HepG2 (cell line): ENCODE data around the gene UGT1A7. TPM values are rescaled to one million over a fixed set of nuclear protein-coding genes. Genes with fewer than 3 reads are reported as not detected.

ENCODE experiments used
- ATAC-seq: fragments of 200-7000 bp; cut with Tn5 transposase; 3 replicates; pipeline ENCODE4 v1.9.1; 2020; ENCODE audit warnings: mild to moderate bottlenecking, moderate library complexity
- BruUV-seq: library from RNA; stranded (reverse); fragments of 400-500 nt; replicated peaks from 2 replicates; lab custom pipeline; 2021; lab: Mats Ljungman, UMichigan
- CTCF ChIA-PET: fragments of 300-600 bp; formaldehyde crosslinking; extraction: SDS; loops from one replicate; lab custom pipeline; 2021; ENCODE audit warnings: low total read pairs, inconsistent platforms, low intra/inter-chr PET ratio; lab: Yijun Ruan, JAX
- POLR2A ChIA-PET: fragments of 350-600 bp; sonication (Branson Sonifier 250); formaldehyde crosslinking; loops from one replicate; lab custom pipeline; 2020; ENCODE audit warnings: antibody characterized with exemption, inconsistent platforms; lab: Yijun Ruan, JAX
- DNase-seq: peaks from one replicate; pipeline ENCODE4 v3.0.0-alpha.2; 2015; ENCODE audit warnings: low spot score
- FAIRE-seq: peaks from 3 replicates; lab custom pipeline; 2011; peaks lifted over from hg19 to GRCh38; lab: Jason Lieb, UNC
- H2AFZ ChIP-seq: one replicate; pipeline ENCODE4 v1.6.1; 2011; ENCODE audit warnings: low read length, inconsistent platforms
- H3K27ac ChIP-seq: fragments of 300-600 bp; 3 replicates; pipeline ENCODE4 v1.8.0; 2011; ENCODE audit warnings: mixed run types, mild to moderate bottlenecking, mixed read lengths, low read length, inconsistent platforms; ENCODE audit not compliant: insufficient read depth; ENCODE audit errors: extremely low read length
- H3K27me3 ChIP-seq, 2 experiments: fragments of 200-600 bp in 1 of 2; 2 replicates in 1 of 2; 3 replicates in 1 of 2; pipeline versions ENCODE4 v1.6.0 to v1.8.0; 2011; ENCODE audit warnings: low read length in 2 of 2, mild to moderate bottlenecking in 2 of 2, moderate library complexity in 2 of 2, inconsistent platforms in 1 of 2; ENCODE audit not compliant: insufficient read depth in 2 of 2, control insufficient read depth in 1 of 2
- H3K36me3 ChIP-seq, 2 experiments: fragments of 200-600 bp in 1 of 2; replicated peaks in 1 of 2; 2 replicates in 1 of 2; 3 replicates in 1 of 2; pipeline versions ENCODE4 v1.5.1 to v1.8.0; 2011; ENCODE audit warnings: low read length in 2 of 2, inconsistent platforms in 1 of 2; ENCODE audit not compliant: insufficient read depth in 2 of 2, control insufficient read depth in 1 of 2
- H3K4me1 ChIP-seq: 2 replicates; pipeline ENCODE4 v1.5.1; 2012; ENCODE audit warnings: low read length, inconsistent platforms; ENCODE audit not compliant: insufficient read depth
- H3K4me2 ChIP-seq: 2 replicates; pipeline ENCODE4 v1.6.0; 2011; ENCODE audit warnings: low read depth, low read length, inconsistent platforms
- H3K4me3 ChIP-seq, 3 experiments: fragments of 200-600 bp in 1 of 3; sonication (generic), shearing (Covaris generic) in 1 of 3; replicated peaks in 1 of 3; 2 replicates each; pipeline ENCODE4 v1.5.1; 2011 to 2016; ENCODE audit warnings: low read length in 3 of 3, inconsistent platforms in 2 of 3, low read depth in 2 of 3, mild to moderate bottlenecking in 2 of 3, control low read depth in 1 of 3, mixed read lengths in 1 of 3; ENCODE audit not compliant: insufficient read depth in 1 of 3
- H3K79me2 ChIP-seq: one replicate; pipeline ENCODE4 v1.6.1; 2011; ENCODE audit warnings: low read length, inconsistent platforms; ENCODE audit not compliant: insufficient read depth
- H3K9ac ChIP-seq: 2 replicates; pipeline ENCODE4 v1.6.0; 2011; ENCODE audit warnings: mild to moderate bottlenecking, low read depth, low read length, inconsistent platforms; ENCODE audit not compliant: insufficient read depth
- H3K9me3 ChIP-seq: 2 replicates; pipeline ENCODE4 v1.5.1; 2012; ENCODE audit warnings: mild to moderate bottlenecking, low read length
- H4K20me1 ChIP-seq: 2 replicates; pipeline ENCODE4 v1.6.0; 2011; ENCODE audit warnings: inconsistent platforms, mild to moderate bottlenecking, low read length, moderate library complexity; ENCODE audit not compliant: insufficient read depth
- ATRX ChIP-seq: sonication (generic); formaldehyde crosslinking; IDR thresholded peaks from 2 replicates; pipeline ENCODE4 v1.4.0; 2020; ENCODE audit warnings: missing genetic modification reagents, borderline replicate concordance
- GFI1 ChIP-seq: sonication (generic); formaldehyde crosslinking; IDR thresholded peaks from 2 replicates; pipeline ENCODE4 v1.5.0; 2020; ENCODE audit warnings: missing genetic modification reagents, mild to moderate bottlenecking, borderline replicate concordance
- NFKB2 ChIP-seq: sonication (generic); formaldehyde crosslinking; IDR thresholded peaks from 2 replicates; pipeline ENCODE4 v1.4.0; 2020; ENCODE audit warnings: missing genetic modification reagents, borderline replicate concordance
- RBM39 ChIP-seq: fragments of 200-400 bp; formaldehyde crosslinking; IDR thresholded peaks from one replicate; pipeline ENCODE4 v1.6.1; 2018; ENCODE audit warnings: antibody characterized with exemption, mild to moderate bottlenecking, low read depth, low read length; ENCODE audit not compliant: poor library complexity, severe bottlenecking
- XBP1 ChIP-seq: sonication (generic); formaldehyde crosslinking; IDR thresholded peaks from 2 replicates; pipeline ENCODE4 v1.5.0; 2020; ENCODE audit warnings: missing genetic modification reagents
- ZFP36L2 ChIP-seq: sonication (generic); formaldehyde crosslinking; IDR thresholded peaks from 2 replicates; pipeline ENCODE4 v1.4.0; 2020; ENCODE audit warnings: missing genetic modification reagents
- ZNF343 ChIP-seq: sonication (generic); formaldehyde crosslinking; IDR thresholded peaks from 2 replicates; pipeline ENCODE4 v1.4.0; 2020; ENCODE audit warnings: mild to moderate bottlenecking, missing genetic modification reagents
- ZNF670 ChIP-seq: sonication (generic); formaldehyde crosslinking; IDR thresholded peaks from 2 replicates; pipeline ENCODE4 v1.8.0; 2022; ENCODE audit warnings: mild to moderate bottlenecking, missing genetic modification reagents, borderline replicate concordance
- WGBS: methylation state at CpG from one replicate; pipeline ENCODE4 v1.1.6; 2017; ENCODE audit warnings: low lambda C conversion rate; 5-methylcytosine and 5-hydroxymethylcytosine counted together
- in situ Hi-C: cut with HindIII; loops from 2 replicates; pipeline ENCODE4 v1.10.0; 2017; ENCODE audit warnings: low pct_unique_long_range_greater_than_20kb; ENCODE audit not compliant: extremely low pct_ligation_motif_present
- intact Hi-C: fragments of 100-400 bp; cut with micrococcal nuclease; formaldehyde crosslinking; loops from one replicate; pipeline ENCODE4 v1.10.0; 2022; ENCODE audit not compliant: unreplicated experiment
- polyA plus RNA-seq, 8 experiments: library from polyadenylated mRNA; depleted of rRNA in 3 of 8; stranded (reverse) in 7 of 8; unstranded in 1 of 8; fragments of >200 nt; fragmentation: Illumina TruSeq in 4 of 8; extraction: Trizol in 4 of 8; gene quantifications; 2 replicates each; pipeline versions ENCODE4 v1.2.1 to v1.2.3, GENCODE V29; 2011 to 2016; ENCODE audit warnings: low read depth in 4 of 8, missing spikeins in 1 of 8, mixed read lengths in 1 of 8; ENCODE audit not compliant: insufficient read depth in 1 of 8
- total RNA-seq, 5 experiments: library from RNA; depleted of rRNA; stranded (reverse); fragments of >200 nt; fragmentation: Illumina TruSeq; extraction: Trizol; gene quantifications; 2 replicates each; pipeline ENCODE4 v1.2.3, GENCODE V29; 2016; ENCODE audit warnings: low read depth in 1 of 5
- TF ChIP-seq, protein P1 (sequence below): sonication (generic); formaldehyde crosslinking; IDR thresholded peaks from 2 replicates; pipeline ENCODE4 v1.5.1; 2020; ENCODE audit warnings: mild to moderate bottlenecking, missing genetic modification reagents, borderline replicate concordance
- TF ChIP-seq, protein P2 (sequence below): sonication (generic); formaldehyde crosslinking; IDR thresholded peaks from 2 replicates; pipeline ENCODE4 v1.8.0; 2022; ENCODE audit warnings: mild to moderate bottlenecking, missing genetic modification reagents, borderline replicate concordance

UGT1A7 gene
- total and polyA plus RNA-seq, 2 of the 13 experiments (the other 11 are each of a cell fraction or from before 2014, with no cell fraction given): not detected

GRCh38 chr2:233689031-233689430, 7.3 kb downstream of the UGT1A7 start (continued):
- TF ChIP-seq, protein P1, sequence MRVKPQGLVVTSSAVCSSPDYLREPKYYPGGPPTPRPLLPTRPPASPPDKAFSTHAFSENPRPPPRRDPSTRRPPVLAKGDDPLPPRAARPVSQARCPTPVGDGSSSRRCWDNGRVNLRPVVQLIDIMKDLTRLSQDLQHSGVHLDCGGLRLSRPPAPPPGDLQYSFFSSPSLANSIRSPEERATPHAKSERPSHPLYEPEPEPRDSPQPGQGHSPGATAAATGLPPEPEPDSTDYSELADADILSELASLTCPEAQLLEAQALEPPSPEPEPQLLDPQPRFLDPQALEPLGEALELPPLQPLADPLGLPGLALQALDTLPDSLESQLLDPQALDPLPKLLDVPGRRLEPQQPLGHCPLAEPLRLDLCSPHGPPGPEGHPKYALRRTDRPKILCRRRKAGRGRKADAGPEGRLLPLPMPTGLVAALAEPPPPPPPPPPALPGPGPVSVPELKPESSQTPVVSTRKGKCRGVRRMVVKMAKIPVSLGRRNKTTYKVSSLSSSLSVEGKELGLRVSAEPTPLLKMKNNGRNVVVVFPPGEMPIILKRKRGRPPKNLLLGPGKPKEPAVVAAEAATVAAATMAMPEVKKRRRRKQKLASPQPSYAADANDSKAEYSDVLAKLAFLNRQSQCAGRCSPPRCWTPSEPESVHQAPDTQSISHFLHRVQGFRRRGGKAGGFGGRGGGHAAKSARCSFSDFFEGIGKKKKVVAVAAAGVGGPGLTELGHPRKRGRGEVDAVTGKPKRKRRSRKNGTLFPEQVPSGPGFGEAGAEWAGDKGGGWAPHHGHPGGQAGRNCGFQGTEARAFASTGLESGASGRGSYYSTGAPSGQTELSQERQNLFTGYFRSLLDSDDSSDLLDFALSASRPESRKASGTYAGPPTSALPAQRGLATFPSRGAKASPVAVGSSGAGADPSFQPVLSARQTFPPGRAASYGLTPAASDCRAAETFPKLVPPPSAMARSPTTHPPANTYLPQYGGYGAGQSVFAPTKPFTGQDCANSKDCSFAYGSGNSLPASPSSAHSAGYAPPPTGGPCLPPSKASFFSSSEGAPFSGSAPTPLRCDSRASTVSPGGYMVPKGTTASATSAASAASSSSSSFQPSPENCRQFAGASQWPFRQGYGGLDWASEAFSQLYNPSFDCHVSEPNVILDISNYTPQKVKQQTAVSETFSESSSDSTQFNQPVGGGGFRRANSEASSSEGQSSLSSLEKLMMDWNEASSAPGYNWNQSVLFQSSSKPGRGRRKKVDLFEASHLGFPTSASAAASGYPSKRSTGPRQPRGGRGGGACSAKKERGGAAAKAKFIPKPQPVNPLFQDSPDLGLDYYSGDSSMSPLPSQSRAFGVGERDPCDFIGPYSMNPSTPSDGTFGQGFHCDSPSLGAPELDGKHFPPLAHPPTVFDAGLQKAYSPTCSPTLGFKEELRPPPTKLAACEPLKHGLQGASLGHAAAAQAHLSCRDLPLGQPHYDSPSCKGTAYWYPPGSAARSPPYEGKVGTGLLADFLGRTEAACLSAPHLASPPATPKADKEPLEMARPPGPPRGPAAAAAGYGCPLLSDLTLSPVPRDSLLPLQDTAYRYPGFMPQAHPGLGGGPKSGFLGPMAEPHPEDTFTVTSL (CRISPR knock-in tag): no peak
- TF ChIP-seq NFKB2 (CRISPR knock-in tag): no peak
- TF ChIP-seq ZNF343 (CRISPR knock-in tag): no peak
- no peak for TF ChIP-seq ZFP36L2 (CRISPR knock-in tag)
- TF ChIP-seq RBM39: no peak

- in situ Hi-C loops: no loop called here
- FAIRE-seq: no peak
- ATAC-seq: no peak
- no peak for DNase-seq
- Histone ChIP-seq H3K4me3 (no peak overlapping the region), H3K79me2 (no peaks in the 10 kb centered on the region), H3K9me3 (no peaks in the 10 kb centered on the region), H3K9ac (no peak overlapping the region), H3K27ac (no peak overlapping the region), H3K36me3 (no peaks in the 10 kb centered on the region), H3K4me1 (peaks cover 9% of the 10 kb centered on the region), H4K20me1 (no peaks in the 10 kb centered on the region), H2AFZ (no peak overlapping the region), H3K4me2 (no peak overlapping the region), H3K27me3 (no peaks in the 10 kb centered on the region)
- WGBS: 4% methylated on average over 3 of the region's 3 CpGs
- intact Hi-C loops: no loop called here
- no TSS peak for BruUV-seq
- no peak for TF ChIP-seq ATRX (CRISPR knock-in tag)
- TF ChIP-seq GFI1 (CRISPR knock-in tag): no peak
- TF ChIP-seq ZNF670 (CRISPR knock-in tag): no peak
- no peak for TF ChIP-seq XBP1
- TF ChIP-seq, protein P2, sequence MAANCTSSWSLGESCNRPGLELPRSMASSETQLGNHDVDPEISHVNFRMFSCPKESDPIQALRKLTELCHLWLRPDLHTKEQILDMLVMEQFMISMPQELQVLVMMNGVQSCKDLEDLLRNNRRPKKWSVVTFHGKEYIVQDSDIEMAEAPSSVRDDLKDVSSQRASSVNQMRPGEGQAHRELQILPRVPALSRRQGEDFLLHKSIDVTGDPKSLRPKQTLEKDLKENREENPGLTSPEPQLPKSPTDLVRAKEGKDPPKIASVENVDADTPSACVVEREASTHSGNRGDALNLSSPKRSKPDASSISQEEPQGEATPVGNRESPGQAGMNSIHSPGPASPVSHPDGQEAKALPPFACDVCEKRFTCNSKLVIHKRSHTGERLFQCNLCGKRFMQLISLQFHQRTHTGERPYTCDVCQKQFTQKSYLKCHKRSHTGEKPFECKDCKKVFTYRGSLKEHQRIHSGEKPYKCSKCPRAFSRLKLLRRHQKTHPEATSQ: no peak
- ChIA-PET POLR2A (no interaction called here), CTCF (no interaction called here)
Observed at GRCh38 chr2:233689501-233689900, 7.8 kb downstream of the UGT1A7 start.
